ENCODE data around the gene P4HB.

P4HB gene

GRCh38 chr17:81808778-81809555 lies 51.4 kb downstream of the P4HB start:
- no peak for DNase-seq

- no peak for DNase-seq
Measured at GRCh38 chr17:81807839-81808238, 52.5 kb downstream of the P4HB start.

- DNase-seq, result no peak
Measured at GRCh38 chr17:81807210-81807719, 53.1 kb downstream of the P4HB start.

DNA sequence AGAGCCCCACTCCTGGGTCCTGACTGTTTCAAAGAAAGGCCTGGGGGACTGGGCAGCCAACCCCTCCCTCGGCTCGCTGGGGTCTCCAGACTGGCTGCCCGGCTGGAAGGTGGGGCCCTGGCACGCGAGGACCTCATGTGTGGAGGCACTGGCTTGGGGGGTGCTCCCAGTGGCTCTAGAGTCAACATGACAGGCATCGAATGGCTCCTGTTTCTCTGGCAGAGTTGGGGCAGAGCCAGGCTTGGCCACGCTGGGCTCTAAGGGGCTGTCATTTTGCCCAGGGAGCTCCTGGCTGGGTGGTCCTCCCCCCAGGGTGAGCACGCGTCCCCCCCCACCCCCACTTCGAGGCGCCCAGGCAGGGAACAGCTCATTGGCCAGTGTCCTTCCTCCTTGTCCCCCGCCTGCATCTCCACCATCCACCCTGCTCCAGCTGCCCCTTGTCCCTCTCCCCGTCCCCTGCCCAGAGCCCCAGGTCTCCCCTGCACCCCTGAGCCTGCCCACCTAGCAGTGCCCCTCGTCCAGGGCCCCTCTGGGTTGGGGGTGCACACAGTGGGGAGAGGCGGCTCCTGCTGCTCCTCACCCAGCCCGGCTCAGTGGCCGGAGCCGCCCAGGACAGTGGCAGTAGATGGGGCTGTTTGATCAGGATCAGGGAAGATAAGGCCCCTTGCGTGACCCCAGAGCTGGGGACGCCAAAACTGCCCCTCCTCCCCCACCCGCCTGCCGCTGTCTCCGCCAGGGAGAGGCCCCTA lies 53.7 kb downstream of the P4HB start:
- no peak for DNase-seq

DNA sequence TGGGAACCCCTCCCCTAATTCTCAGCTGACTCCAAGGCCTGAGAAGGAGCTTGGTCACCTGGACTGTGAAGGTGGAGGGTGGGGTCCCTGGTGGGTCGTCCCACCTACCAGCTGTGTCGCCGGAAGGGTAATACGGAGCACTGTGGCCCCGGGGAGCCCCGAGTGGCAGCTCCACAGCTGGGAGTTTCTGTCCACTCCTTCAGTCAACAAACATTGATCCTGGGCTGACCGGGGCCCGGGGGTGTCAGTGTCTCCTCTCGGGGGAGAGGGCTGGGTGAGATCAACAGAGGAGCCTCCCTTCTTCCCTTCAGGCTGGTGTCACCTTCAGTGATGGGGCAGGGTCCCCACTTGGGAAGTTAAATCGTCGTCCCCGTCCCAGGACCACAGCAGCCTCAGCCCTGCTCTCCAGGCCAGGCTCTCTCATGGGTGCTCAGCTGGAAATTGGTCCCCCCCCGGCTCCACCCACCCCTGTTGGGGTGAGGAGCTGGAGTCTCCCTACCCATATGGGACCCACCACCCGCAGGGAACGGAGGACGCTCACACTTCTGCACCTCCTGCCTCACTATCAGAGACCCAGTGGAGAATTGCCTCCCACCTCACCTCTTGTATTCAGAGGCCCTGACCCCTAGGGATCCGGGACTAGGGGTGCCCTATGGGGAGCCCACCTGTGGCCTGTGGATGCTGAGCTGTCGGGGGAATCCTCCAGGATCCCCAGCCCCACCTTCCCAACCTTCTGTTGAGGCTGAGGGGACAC lies 54.5 kb downstream of the P4HB start:
- DNase-seq, result no peak

- no peak for DNase-seq
Measured at GRCh38 chr17:81804559-81805399, 55.6 kb downstream of the P4HB start.

- no peak for DNase-seq
Measured at GRCh38 chr17:81803728-81804558, 56.4 kb downstream of the P4HB start, which contains the start of gene GCGR. Gene GCGR (plus strand): TSS chr17:81804150. CDS start chr17:81809019, 4,869 bp downstream.

- DNase-seq, result no peak
Measured at GRCh38 chr17:81802856-81803643, 57.3 kb downstream of the P4HB start.

DNA sequence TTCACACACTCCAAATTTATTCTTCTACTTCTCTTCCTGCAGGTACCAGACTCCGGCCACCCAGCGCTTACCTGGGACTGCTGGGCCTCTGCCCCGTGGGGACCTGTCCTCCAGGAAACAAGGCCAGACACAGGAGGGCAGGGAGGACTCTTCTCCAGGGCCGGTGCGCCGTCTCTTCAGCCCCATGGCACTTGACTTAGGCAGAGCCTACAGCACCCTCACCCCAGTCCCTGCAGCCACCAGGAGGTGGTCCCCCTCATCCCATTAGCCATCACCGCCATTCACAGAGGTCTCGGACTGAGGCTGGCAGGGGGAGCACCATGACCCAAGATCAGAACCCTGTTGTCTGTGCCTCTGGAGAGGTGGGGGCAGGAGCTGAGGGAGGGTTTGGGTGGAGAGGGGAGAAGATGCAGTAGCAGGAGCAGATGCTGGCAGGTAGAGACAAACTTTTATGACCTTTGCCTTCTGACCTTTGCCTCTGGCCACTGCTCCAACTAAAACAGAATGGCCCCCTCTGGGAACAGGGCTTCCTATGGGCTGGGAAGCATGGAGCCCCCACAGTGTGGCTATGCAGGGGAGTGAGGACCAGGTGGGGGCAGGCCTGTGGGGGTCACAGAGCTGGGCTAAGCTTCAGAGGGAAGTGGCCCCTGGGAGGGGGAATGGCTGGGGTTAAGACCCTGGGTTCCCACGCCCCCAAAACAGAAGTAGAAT lies 58.1 kb downstream of the P4HB start:
- no peak for DNase-seq

GRCh38 chr17:81801327-81801726 lies 59.0 kb downstream of the P4HB start:
- no peak for DNase-seq

DNA sequence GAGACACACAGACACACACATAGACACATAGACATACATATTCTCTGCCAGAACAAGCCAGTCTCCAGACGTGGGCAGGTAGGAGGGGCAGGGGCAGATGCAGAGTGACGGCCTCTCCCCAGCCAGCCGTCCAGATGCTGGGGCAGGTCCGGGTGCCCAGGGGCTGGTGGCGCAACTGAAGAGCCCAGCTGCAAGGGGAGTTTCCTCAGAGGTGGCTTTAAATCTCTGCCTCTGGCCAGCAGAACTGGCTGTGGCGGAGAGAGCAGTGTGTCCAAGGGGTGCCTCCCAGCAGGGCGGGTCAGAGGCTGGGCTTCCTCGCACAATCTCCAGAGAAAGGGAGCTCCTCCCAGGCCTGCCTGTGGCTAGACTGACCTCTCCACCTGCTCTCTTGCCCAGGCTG lies 65.8 kb downstream of the P4HB start:
- DNase-seq, result no peak

DNA sequence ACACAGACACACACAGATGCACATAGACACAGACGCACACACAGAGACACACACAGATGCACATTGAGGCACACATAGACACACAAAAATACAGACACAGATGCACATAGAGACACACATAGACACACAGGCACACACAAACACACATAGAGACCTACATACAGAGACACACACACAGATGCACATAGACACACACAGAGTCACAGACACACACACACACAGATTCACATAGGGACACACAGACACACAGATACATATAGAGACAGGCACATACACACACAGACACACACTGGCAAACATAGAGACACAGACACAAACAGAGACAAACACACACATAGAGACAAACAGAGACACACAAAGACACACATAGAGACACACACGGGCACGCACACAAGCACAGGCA lies 66.3 kb downstream of the P4HB start:
- DNase-seq, result no peak

All from NCI-H2107 (cell line).